ENCODE results near the gene PPTC7. TPM values are rescaled to one million over a fixed set of nuclear protein-coding genes. Genes with fewer than 3 reads are reported as not detected.
"Not testable (repeated sequence)": the region's sequence is repeated elsewhere in the genome, so short reads cannot be mapped to it uniquely, and the experiment has no call there.

Gene PPTC7
- total RNA-seq, 1 donor from 2014 or later: 21.3 TPM

DNA sequence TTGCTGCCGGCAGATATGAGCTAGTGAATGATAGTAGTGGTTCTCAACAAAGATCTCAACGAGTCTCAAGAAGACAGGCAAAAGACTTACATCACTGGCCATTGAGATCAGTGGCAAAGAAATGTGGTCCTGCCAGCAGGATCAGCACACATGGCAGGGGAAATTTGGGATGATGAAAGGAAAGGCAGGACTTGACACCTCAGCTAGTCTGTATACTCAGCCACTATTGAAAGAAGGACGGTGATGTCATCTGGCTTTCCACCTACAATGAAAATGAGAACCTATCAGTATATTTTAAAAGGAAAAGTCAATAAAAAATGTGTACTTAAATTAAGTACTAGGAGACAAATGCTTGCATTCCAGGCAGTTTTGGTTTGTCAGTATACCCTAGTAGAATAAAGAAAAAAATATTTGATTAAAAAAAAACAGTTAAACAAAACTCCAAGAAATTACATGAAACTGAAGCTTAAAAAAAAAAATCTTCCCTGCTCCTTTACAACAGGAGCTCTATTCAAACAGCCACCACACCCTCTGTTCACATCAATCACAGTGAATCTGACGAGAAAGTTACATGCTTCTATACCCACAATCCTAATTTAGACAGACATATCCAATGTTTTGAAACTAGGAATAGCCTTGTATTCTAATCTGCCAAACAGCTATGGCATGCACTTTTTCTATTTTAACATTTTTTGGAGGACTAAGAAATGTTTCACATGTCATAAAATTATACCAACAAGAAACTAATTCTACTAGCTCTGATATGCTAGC is 46.1 kb downstream of the PPTC7 start:
- no peak for DNase-seq (ENCODE audit: low read depth)

DNA sequence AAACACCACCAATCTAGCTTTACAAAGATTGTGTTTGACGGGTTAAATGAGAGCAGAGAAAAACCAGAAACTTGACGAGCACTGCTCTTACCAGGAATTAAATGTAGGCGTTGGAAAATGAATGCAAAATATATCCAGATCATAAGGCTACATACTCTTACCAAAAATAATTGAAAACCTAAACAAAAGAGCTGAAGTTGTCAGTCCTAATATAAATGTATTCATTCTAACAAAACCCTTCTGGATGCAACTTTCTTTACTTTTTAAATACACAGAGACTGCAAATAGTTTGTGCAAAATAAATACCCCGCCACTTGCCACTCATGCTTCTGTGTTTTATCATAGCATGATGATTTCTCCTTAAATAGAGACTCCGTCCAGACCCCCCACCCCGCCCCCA is 48.3 kb downstream of the PPTC7 start:
- no peak for DNase-seq (ENCODE audit: low read depth)

DNA sequence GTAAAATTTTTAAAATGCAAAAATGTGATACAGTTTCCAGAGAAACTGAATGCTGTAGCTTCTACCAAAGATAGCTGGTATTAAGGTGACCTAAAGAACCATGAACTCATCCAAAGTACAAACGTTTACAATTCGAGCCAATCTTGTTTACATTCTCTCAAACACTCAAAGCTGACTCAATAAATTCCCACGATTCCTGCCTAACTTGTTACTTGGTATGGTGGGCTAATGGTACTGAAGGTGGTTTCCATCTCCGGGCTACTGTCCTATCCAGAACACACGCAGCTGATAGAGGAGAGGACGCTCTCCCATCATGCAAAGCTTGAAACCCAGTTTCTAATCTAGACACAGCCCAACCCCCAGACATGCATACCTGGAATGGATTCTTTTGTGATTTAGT is 49.5 kb downstream of the PPTC7 start:
- DNase-seq (ENCODE audit: low read depth): no peak

DNA sequence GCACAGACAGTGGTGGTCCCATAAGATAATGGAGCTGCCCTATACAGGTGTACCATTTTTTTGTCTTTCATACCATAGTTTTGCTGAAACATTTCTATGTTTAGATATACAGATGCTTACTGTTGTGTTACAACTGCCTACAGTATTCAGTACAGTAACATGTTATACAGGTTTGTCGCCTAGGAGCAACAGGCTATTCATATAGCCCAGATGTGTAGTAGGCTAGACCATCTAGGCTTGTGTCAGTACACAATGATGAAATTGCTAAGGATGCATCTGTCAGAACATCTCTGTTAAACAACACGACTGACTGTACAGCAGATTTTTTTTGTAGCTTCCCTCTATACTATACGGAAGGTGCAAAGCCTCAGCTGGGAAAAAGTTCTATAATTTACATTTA is 50.5 kb downstream of the PPTC7 start:
- DNase-seq (ENCODE audit: low read depth): no peak

DNA sequence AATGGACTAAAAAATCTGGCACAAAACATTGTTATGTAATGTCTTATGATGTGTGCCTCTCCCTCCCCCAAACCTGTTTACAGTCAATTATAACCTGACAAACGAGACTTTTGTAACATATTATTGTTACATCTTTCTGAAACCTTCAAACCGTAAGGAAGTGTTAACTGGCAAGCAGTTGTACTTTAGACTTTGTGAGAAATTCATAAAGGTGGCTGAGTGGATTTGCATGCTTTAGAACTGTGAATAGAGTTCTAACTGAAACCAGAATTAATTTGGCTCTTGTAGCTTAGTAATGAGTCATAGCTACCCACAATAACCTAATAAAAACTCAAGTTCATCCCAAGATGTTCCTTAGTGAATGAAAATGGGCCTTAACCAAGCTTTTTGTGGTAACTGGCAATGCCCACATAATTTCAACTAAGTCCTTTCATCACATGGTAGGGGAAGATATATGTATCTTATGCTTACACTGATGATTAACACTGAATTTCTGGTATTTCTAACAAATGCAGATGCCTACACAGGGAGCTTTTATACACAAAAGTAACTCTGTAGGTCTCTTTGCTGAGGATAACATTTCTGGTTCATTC is 51.3 kb downstream of the PPTC7 start:
- DNase-seq (ENCODE audit: low read depth): peak; percentile 91

DNA sequence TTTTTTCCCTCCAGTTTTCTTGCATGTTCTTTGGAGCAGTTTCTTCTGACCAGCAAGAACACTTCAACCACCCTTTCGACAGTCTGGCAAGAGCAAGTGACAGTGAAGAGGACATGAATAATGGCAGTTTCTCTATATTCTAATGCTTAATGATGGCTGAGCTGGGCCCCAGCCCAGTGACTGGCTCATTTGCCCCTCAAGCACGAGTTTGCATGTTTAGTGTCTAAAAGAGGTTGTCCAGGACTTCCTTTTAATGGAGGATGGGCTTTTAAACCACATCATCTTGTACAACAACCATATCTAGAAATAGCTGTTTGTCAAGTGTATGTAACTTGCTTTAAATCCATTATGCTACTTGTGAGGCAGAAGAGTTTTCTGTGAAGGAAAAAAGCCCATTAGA is 52.6 kb downstream of the PPTC7 start:
- no peak for DNase-seq (ENCODE audit: low read depth)

DNA sequence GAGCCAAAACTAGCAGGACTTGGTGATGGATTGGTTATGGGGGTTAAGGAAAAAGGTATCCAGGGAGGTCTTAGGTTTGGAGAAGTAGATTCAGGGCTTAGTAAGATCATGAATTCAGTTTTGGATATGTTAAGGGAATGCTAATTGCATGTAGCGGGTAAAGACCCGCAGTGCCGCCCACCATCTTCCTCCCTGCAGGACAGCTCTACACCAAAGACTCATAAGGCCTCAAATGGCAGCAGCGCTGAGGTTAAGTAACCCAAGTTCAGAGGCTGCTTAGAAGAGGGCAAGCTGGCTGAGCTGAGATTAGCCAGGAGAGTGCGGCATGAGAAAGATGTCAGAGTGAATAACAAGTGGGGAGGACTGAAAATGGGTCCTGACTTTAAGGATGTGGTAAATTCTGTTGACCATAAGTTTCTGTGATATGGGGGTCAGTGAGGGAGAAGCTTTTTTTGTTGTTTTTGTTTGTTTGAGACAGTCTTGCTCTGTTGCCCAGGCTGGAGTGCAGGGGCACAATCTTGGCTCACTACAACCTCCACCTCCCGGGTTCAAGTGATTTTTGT is 54.8 kb downstream of the PPTC7 start:
- no peak for DNase-seq (ENCODE audit: low read depth)

DNA sequence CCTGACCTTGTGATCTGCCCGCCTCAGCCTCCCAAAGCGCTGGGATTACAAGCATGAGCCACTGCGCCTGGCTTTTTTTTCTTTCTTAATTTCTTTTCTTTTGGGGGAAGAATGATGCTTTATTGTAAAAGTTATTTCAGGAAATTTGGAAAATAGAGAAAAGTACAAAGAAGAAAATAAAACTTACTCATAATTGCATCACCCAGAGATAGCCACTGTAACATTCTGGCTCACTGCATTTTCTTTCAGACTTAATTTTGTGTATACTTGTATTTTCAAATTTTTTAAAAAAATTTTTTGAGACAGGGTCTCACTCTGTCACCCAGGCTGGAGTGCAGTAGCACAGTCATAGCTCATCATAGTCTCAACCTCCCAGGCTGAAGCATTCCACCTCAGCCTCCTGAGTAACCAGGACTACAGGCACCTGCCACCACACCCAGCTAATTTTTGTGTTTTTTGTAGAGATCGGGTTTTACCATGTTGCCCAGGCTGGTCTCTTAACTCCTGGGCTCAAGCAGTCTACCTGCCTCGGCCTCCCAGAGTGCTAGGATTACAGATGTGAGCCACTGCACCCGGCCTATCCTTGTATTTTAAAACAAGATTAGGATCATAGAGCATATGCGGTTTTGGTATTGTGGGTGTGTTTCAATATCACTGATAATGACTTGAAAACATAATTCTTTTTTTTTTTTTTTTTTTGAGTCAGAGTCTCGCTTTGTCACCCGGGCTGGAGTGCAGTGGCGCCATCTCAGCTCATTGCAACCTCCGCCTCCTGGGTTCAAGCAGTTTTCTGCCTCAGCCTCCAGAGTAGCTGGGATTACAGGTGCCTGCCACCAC is 62.0 kb downstream of the PPTC7 start:
- not testable (repeated sequence) for DNase-seq (ENCODE audit: low read depth)

DNA sequence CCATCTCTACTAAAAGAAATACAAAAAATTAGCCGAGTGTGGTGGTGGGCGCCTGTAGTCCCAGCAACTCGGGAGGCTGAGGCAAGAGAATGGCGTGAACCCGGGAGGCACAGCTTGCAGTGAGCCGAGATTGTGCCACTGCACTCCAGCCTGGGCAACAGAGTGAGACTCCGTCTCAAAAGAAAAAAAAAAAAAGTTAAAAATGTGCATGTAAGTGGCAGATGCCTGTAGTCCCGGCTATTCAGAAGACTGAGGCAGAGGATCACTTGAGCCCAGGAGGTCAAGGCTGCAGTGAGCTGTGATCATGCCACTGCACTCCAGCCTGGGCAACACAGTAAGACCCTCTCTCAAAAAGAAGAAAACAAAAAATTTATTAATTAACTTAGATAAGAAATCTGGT is 65.1 kb downstream of the PPTC7 start:
- not testable (repeated sequence) for DNase-seq (ENCODE audit: low read depth)

DNA sequence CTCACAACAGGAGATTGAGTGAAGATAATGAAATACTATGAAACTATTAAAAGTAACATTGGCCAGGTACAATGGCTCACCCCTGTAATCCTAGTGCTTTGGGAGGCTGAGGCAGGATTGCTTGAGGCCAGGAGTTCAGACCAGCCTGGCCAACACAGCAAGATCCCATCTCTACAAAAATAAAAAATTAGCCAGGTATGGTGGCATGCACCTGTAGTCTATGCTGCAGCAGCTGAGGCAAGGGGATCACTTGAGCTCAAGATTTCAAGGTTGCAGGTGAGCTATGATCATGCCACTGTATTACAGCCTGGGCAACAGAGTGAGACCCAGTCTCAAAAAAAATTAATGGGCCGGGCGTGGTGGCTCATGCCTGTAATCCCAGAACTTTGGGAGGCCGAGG is 66.1 kb downstream of the PPTC7 start:
- DNase-seq (ENCODE audit: low read depth): no peak

DNA sequence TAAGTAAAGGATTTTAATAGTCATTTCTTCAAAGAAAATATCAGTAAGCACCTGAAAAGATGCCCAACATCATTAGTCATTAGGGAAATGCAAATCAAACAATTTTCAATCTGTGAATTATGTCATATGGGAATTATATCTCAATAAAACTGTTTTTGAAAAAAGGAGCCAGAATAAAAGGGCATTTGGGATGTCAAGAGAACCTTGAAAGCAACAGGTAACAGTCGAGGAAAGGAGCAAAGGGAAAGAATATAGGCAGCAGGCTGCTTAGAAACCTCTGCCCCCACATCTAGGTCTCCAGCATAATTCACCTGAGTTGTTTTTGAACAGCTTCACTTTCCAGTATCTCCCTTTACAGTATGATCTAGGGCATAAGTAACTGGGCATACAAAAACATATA is 68.8 kb downstream of the PPTC7 start:
- no peak for DNase-seq (ENCODE audit: low read depth)

DNA sequence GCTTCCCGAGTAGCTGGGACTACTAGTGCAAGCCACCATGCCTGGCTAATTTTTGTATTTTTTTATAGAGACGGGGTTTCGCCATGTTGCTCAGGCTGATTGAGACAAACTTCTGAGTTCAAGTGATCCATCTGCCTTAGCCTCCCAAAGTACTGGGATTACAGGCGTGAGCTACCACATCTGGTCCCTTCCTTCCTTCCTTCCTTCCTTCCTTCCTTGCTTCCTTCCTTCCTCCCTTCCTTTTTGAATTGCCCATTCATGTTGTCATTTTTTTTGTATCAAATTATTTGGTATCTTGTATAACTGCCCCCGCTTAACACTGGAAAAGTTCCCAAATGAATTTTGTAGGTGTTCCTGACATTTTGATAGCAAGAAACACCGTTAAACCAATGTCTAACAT is 69.3 kb downstream of the PPTC7 start:
- DNase-seq (ENCODE audit: low read depth): no peak

DNA sequence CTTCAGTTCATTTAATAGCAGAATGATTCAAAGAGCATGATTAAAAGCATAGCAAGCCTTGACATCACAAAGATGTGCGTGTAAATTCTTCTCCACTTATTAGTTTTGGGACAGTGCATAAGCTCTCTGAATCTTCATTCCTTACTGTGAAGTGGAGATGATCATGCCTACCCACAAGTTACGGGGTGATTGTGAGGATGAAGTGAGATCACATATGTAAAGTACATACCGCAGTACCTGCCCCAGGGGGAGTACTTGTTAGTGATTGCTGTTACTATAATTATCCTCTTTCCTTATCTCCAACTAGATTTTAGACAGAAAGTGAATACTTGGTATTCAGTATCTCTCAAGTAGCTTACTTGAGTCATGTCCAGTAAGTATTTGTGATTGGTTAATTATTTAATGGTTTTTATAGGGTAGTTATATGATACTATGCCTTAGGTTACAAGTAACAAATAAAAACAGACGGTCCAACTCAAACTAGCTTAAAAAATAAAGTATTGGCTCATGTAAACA is 75.0 kb downstream of the PPTC7 start:
- peak; percentile 14 for DNase-seq (ENCODE audit: low read depth)

DNA sequence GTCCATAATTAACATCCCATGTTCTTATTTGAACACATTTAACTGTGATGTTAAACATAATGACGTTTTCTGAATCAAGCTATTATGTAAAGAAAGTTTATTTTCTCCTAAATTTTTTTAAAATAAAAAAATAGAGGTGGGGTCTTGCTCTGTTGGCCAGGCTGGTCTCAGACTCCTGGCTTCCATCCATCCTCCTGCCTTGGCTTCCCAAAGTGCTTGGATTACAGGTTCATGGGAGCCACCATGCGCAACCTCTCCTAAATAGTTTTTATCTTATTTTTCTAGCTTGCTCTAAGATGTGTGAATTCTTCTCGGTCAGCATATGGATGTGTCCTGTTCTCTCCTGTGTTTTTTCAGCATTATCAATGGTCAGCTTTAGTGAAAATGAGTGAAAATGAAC is 77.8 kb downstream of the PPTC7 start:
- no peak for DNase-seq (ENCODE audit: low read depth)

DNA sequence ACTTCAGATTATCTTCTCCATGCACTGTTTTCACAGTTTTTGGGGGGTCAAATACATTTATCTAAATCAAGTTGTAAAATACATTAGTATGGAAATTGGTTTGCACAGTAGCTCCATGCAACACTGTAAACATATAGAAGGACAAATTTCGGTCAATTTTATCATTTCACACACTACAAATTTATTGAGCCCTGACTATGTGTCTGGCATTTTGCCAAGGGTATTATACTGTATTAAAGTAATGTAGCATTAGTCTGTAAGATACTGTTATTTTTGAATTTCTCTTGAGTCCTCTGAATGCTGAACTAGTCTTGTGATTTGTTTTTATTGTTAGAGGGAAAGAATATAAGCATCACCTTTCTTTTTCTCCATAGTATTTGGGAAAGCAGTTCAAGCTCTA is 79.7 kb downstream of the PPTC7 start:
- no peak for DNase-seq (ENCODE audit: low read depth)

DNA sequence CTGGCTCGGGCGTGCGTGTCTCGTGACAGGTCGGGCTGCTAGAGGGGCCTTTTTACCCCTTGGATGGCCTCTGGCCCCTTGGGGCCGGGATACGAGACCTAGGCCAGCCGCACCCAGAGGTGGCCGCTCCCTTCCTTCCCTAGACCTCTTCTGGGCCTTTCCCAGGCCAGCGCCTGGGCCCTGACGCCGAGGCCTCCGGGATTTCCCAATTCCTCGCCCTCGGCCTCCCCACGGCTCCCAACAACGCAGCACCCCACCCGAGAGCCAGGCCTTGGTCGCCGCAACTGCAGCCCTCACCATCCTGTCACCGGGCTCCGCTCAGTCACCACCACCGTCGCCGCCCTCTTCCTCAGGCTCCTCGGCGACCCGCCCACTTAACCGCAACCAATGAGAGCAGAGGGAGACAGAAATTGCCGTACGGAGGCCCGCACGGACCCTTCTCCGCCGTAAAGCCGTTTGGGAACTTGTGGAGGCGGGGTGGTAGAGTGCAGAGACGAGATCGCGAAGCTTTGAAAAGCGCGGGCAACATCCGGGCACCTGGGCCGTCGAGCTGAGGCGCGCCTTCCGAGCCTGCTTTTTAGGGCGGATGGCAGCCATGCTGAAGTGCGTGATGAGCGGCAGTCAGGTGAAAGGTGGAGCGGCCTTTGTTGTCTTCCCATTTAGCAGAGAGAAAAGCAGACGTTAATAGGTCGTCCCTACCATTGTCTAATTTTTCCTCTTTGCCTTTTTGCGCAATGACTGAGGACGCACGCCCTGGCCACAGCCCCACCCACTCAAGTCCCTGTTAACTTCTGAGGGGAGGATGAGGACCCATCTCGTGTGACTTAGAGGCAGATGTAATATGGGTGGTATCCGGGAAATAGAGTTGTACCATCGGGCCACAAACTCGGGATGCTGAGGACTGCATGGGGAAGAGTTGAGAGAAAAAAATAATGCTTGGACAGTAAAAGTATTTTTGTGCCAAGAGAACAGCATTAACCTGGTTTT is 81.1 kb downstream of the PPTC7 start, which contains the start of the genes RAD9B and VPS29:
Gene RAD9B (plus strand): TSS at position 580 of the 987 bp plus-strand sequence. CDS start 7 bp downstream, at position 587.
Gene VPS29 (minus strand): TSS at position 360 of the 987 bp plus-strand sequence. CDS start 60 bp downstream, at position 300.
- DNase-seq (ENCODE audit: low read depth): peak; percentile 94

DNA sequence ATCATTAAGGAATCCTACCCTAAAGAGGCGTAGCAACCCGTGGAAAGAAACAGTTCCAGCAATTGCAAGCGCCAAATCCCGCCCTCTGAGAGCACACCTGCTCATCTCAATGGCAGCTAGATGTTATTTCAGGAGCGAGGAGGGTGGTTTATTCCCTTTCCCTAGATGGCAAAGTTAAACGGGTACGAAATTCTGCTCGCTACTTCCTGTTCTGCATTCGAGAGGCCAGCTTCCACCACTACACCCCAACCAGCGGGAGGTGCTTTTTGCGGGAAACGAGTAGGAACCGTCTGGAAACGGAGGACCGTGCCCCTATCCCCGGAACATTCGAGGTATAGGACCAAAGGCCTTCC is 81.7 kb downstream of the PPTC7 start:
- peak; percentile 67 for DNase-seq (ENCODE audit: low read depth)

DNA sequence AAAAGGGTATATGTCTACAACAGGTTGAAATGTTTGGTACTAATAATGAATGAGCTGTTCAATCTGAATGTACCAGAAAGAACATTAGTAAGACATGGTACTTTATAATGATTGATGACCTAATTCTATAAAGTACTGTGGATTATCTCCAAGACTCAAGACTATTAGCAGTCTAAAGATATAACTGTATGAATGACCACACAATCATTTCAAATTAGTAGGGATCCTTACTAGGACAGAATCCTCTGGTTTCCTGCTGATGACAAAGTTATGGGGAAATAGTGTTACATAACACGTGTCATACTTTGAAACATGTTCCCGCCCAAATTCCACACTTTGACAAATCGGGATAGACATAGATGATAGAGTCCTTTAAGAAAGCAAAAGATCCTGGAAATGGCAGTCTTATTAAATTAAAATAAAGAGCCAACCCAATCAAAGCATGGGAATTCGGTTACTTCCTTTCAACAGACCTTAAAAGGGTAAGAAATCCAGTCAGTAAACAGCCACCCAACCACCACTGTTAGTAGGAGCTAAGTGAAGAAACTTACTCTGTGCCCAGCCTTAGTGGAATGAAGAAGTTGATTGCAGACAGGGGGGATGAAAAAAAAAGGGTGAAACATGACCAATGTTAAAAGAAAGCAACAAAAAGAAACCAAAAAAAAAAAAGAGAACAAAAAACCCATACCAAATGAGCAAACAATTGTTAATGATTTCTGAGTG is 84.0 kb downstream of the PPTC7 start:
- peak; percentile 47 for DNase-seq (ENCODE audit: low read depth)

All from renal cortical epithelial cell (primary cell).